H9 (cell line): ENCODE results near the gene NUP210. TPM values are rescaled to one million over a fixed set of nuclear protein-coding genes. Genes with fewer than 3 reads are reported as not detected.

ENCODE experiments used
- DNase-seq: peaks from one replicate; pipeline ENCODE4 v3.0.0-alpha.2; 2017
- H2AFZ ChIP-seq: one replicate; pipeline ENCODE4 v1.6.1; 2013; ENCODE audit warnings: mild to moderate bottlenecking, low read length, control low read depth, moderate library complexity
- H2AK5ac ChIP-seq: 2 replicates; pipeline ENCODE4 v1.6.1; 2013; ENCODE audit warnings: low read length, control low read depth, mixed read lengths; ENCODE audit not compliant: insufficient read length
- H2BK120ac ChIP-seq: one replicate; pipeline ENCODE4 v1.6.1; 2013; ENCODE audit warnings: low read depth, mild to moderate bottlenecking, low read length, control low read depth, inconsistent platforms; ENCODE audit not compliant: poor library complexity, severe bottlenecking
- H2BK12ac ChIP-seq: 2 replicates; pipeline ENCODE4 v1.6.1; 2013; ENCODE audit warnings: low read length, control low read depth, mixed read lengths, low read depth; ENCODE audit not compliant: insufficient read length
- H2BK15ac ChIP-seq: 2 replicates; pipeline ENCODE4 v1.6.1; 2013; ENCODE audit warnings: low read depth, low read length, control low read depth
- H2BK20ac ChIP-seq: one replicate; pipeline ENCODE4 v1.6.1; 2013; ENCODE audit warnings: low read depth, mild to moderate bottlenecking, low read length, control low read depth, inconsistent platforms; ENCODE audit not compliant: poor library complexity, severe bottlenecking
- H2BK5ac ChIP-seq: 2 replicates; pipeline ENCODE4 v1.6.1; 2013; ENCODE audit warnings: low read length, control low read depth, mixed read lengths; ENCODE audit not compliant: insufficient read length
- H3K14ac ChIP-seq: 2 replicates; pipeline ENCODE4 v1.6.1; 2013; ENCODE audit warnings: low read length, control low read depth; ENCODE audit not compliant: insufficient read depth
- H3K18ac ChIP-seq: 2 replicates; pipeline ENCODE4 v1.6.1; 2013; ENCODE audit warnings: low read depth, mild to moderate bottlenecking, mixed read lengths, low read length, control low read depth; ENCODE audit not compliant: insufficient read length
- H3K23ac ChIP-seq: 2 replicates; pipeline ENCODE4 v1.6.1; 2013; ENCODE audit warnings: low read length, control low read depth, mixed read lengths, low read depth; ENCODE audit not compliant: insufficient read length
- H3K23me2 ChIP-seq: 2 replicates; pipeline ENCODE4 v1.6.1; 2013; ENCODE audit warnings: low read depth, mild to moderate bottlenecking, mixed read lengths, low read length, control low read depth; ENCODE audit not compliant: insufficient read length, poor library complexity, severe bottlenecking
- H3K27ac ChIP-seq: 2 replicates; pipeline ENCODE4 v1.5.1; 2013; ENCODE audit warnings: low read length, control low read depth, mixed read lengths, low read depth; ENCODE audit not compliant: insufficient read length
- H3K27me3 ChIP-seq: 2 replicates; pipeline ENCODE4 v1.6.1; 2013; ENCODE audit warnings: low read length, control low read depth, inconsistent platforms; ENCODE audit not compliant: insufficient read depth
- H3K4ac ChIP-seq: 2 replicates; pipeline ENCODE4 v1.6.1; 2013; ENCODE audit warnings: low read depth, mild to moderate bottlenecking, control low read depth, inconsistent platforms, low read length, moderate library complexity
- H3K4me1 ChIP-seq: 2 replicates; pipeline ENCODE4 v1.6.1; 2013; ENCODE audit warnings: low read length, control low read depth, inconsistent platforms; ENCODE audit not compliant: insufficient read depth
- H3K4me2 ChIP-seq: 2 replicates; pipeline ENCODE4 v1.6.1; 2013; ENCODE audit warnings: low read length, control low read depth, mixed read lengths; ENCODE audit not compliant: insufficient read length, insufficient read depth
- H3K56ac ChIP-seq: 2 replicates; pipeline ENCODE4 v1.6.1; 2013; ENCODE audit warnings: low read depth, mild to moderate bottlenecking, mixed read lengths, low read length, control low read depth; ENCODE audit not compliant: insufficient read length
- H3K79me1 ChIP-seq: 2 replicates; pipeline ENCODE4 v1.6.1; 2013; ENCODE audit warnings: low read depth, mild to moderate bottlenecking, moderate library complexity, low read length, control low read depth, inconsistent platforms; ENCODE audit not compliant: insufficient read depth, poor library complexity, severe bottlenecking
- H3K79me2 ChIP-seq: 2 replicates; pipeline ENCODE4 v1.6.1; 2013; ENCODE audit warnings: low read length, control low read depth, inconsistent platforms; ENCODE audit not compliant: insufficient read depth
- H3K9ac ChIP-seq: 2 replicates; pipeline ENCODE4 v1.6.1; 2013; ENCODE audit warnings: low read length, control low read depth, mixed read lengths; ENCODE audit not compliant: insufficient read length; ENCODE audit errors: extremely low read depth
- H3K9me3 ChIP-seq: one replicate; pipeline ENCODE4 v1.6.1; 2013; ENCODE audit warnings: low read depth, low read length, inconsistent platforms; ENCODE audit not compliant: control insufficient read depth
- H3T11ph ChIP-seq: one replicate; pipeline ENCODE4 v1.6.1; 2013; ENCODE audit warnings: mild to moderate bottlenecking, low read length, control low read depth, inconsistent platforms
- H4K20me1 ChIP-seq: one replicate; pipeline ENCODE4 v1.6.1; 2013; ENCODE audit not compliant: control insufficient read depth, insufficient read length, insufficient read depth
- H4K5ac ChIP-seq: 2 replicates; pipeline ENCODE4 v1.6.1; 2013; ENCODE audit warnings: low read depth, mild to moderate bottlenecking, mixed read lengths, low read length, control low read depth; ENCODE audit not compliant: insufficient read length
- H4K8ac ChIP-seq: replicated peaks from 2 replicates; pipeline ENCODE4 v1.6.1; 2013; ENCODE audit warnings: low read length, control low read depth, mixed read lengths, low read depth; ENCODE audit not compliant: insufficient read length
- H4K91ac ChIP-seq: 2 replicates; pipeline ENCODE4 v1.6.1; 2013; ENCODE audit warnings: low read depth, mild to moderate bottlenecking, moderate library complexity, mixed read lengths, low read length, control low read depth; ENCODE audit not compliant: insufficient read length
- H3K27ac Mint-ChIP-seq, 3 experiments: 2 replicates in 2 of 3; 3 replicates in 1 of 3; pipeline ENCODE4 v1.8.0; 2020 to 2021; ENCODE audit warnings: mixed read lengths in 3 of 3, mild to moderate bottlenecking in 1 of 3, moderate library complexity in 1 of 3
- H3K27me3 Mint-ChIP-seq: 2 replicates; pipeline ENCODE4 v1.8.0; 2021; ENCODE audit warnings: low read depth, mild to moderate bottlenecking, moderate library complexity, mixed read lengths
- H3K36me3 Mint-ChIP-seq, 3 experiments: 2 replicates in 2 of 3; 3 replicates in 1 of 3; pipeline ENCODE4 v1.8.0; 2020 to 2021; ENCODE audit warnings: low read depth in 3 of 3, mixed read lengths in 3 of 3; ENCODE audit not compliant: insufficient read depth in 1 of 3
- H3K4me1 Mint-ChIP-seq, 2 experiments: 2 replicates each; pipeline ENCODE4 v1.8.0; 2020; ENCODE audit warnings: mixed read lengths in 2 of 2
- H3K4me3 Mint-ChIP-seq, 2 experiments: 2 replicates in 1 of 2; 3 replicates in 1 of 2; pipeline ENCODE4 v1.8.0; 2020 to 2021; ENCODE audit warnings: mild to moderate bottlenecking in 2 of 2, mixed read lengths in 2 of 2, moderate library complexity in 1 of 2
- H3K9me3 Mint-ChIP-seq, 2 experiments: 2 replicates in 1 of 2; 3 replicates in 1 of 2; pipeline ENCODE4 v1.8.0; 2020; ENCODE audit warnings: mild to moderate bottlenecking in 2 of 2, mixed read lengths in 2 of 2, moderate library complexity in 1 of 2
- WGBS: extraction: QIAGEN DNeasy Blood & Tissue Kit; methylation state at CpG from one replicate; pipeline ENCODE4 v1.1.7; 2013; ENCODE audit warnings: missing lambda C conversion rate, low lambda C conversion rate, mixed read lengths; ENCODE audit not compliant: insufficient read length; ENCODE audit errors: extremely low coverage; 5-methylcytosine and 5-hydroxymethylcytosine counted together
- total RNA-seq: library from RNA; stranded (reverse); gene quantifications from 2 replicates; pipeline ENCODE4 v1.2.1, GENCODE V29; 2021
- TF ChIP-seq, protein P1 (sequence below): fragments of 200-600 bp; sonication (generic); conservative IDR thresholded peaks from 3 replicates; pipeline ENCODE4 v1.8.0; 2021; ENCODE audit warnings: antibody characterized with exemption, mild to moderate bottlenecking

The NUP210 gene
- total RNA-seq, 1 experiment from 2014 or later: 48.8 TPM

DNA sequence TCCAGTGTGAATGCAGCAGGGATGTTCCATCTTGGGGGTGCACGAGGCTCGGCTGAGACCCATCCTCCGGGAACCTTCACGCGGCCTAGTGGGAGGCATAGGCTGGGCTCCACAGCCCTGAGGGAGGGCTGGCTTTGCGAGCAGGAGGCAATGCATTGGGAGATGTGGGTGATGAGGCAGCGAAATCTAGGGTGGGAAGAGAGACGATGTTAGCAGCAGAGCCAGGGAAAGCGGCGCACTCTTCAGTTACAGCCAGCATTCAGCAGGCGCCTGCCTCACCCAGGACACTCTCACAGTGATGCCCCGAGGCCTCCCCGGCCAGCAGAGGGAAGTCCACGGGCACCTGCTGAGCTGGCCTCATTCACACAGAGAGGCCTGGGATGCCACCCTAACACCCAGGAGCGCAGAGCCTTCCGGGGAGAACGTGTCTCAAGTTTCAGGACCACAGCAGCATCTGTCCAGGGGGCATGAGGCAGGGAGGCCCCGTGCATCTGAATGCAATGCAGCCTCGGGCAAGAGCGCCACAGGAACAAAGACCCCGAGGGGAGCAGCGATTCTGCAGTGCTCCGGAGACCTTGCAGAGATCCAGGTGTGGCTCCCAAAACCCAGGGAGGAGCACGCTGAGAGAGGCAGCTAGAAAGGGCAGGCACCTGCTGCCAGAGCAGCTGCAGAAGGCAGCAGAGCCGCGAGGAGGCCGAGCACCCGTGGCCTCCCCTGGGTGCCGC is 102.4 kb downstream of the NUP210 start:
- Histone ChIP-seq H3K79me2 (no peaks in the 10 kb centered on the region), H3K27ac (no peak overlapping the region), H2BK15ac (no peak overlapping the region), H2BK120ac (no peak overlapping the region), H3K9me3 (no peaks in the 10 kb centered on the region), H3T11ph (no peak overlapping the region), H3K9ac (no peak overlapping the region), H2AFZ (no peak overlapping the region), H3K23me2 (no peaks in the 10 kb centered on the region), H2AK5ac (no peak overlapping the region), H4K20me1 (no peaks in the 10 kb centered on the region), H3K27me3 (no peaks in the 10 kb centered on the region), H4K8ac (no peak overlapping the region), H2BK20ac (no peak overlapping the region), H3K4me2 (no peak overlapping the region), H3K4ac (no peak overlapping the region), H4K5ac (no peak overlapping the region), H3K14ac (no peak overlapping the region), H4K91ac (no peak overlapping the region), H3K18ac (no peak overlapping the region), H3K56ac (no peak overlapping the region), H2BK12ac (no peak overlapping the region), H3K79me1 (no peaks in the 10 kb centered on the region), H3K23ac (no peak overlapping the region), H3K4me1 (no peaks in the 10 kb centered on the region), H2BK5ac (no peak overlapping the region)
- no peaks in the 10 kb centered on the region for H3K9me3 Mint-ChIP-seq
- DNase-seq: no peak
- no CpG with 5 or more reads among the region's 29 CpGs for WGBS
- no peaks in the 10 kb centered on the region for H3K4me1 Mint-ChIP-seq
- H3K27ac Mint-ChIP-seq: peak overlapping the region in 2 of 3 experiments; percentile 57 to 73; a peak in 1 of 7 replicates
- peaks cover 39 to 84% (median 61%) of the 10 kb centered on the region in 3 experiments; a peak in 6 of 7 replicates for H3K36me3 Mint-ChIP-seq
- H3K4me3 Mint-ChIP-seq: no peak overlapping the region
- TF ChIP-seq, protein P1, sequence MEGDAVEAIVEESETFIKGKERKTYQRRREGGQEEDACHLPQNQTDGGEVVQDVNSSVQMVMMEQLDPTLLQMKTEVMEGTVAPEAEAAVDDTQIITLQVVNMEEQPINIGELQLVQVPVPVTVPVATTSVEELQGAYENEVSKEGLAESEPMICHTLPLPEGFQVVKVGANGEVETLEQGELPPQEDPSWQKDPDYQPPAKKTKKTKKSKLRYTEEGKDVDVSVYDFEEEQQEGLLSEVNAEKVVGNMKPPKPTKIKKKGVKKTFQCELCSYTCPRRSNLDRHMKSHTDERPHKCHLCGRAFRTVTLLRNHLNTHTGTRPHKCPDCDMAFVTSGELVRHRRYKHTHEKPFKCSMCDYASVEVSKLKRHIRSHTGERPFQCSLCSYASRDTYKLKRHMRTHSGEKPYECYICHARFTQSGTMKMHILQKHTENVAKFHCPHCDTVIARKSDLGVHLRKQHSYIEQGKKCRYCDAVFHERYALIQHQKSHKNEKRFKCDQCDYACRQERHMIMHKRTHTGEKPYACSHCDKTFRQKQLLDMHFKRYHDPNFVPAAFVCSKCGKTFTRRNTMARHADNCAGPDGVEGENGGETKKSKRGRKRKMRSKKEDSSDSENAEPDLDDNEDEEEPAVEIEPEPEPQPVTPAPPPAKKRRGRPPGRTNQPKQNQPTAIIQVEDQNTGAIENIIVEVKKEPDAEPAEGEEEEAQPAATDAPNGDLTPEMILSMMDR: no peak
- no peaks in the 10 kb centered on the region for H3K27me3 Mint-ChIP-seq
